Breast epithelium (tissue), 4 donors: ENCODE data around the gene GDAP1L1. TPM values are rescaled to one million over a fixed set of nuclear protein-coding genes. Genes with fewer than 3 reads are reported as not detected.

ENCODE experiments used
- DNase-seq, 2 donors: peaks; one replicate each; pipeline ENCODE4 v3.0.0-alpha.2; 2019; ENCODE audit warnings: low spot score in 2 of 2
- H3K27ac ChIP-seq, 2 donors: fragments of 200-600 bp; sonication (generic) in 1 of 2; one replicate each; pipeline ENCODE4 v1.5.1; 2016 to 2019; ENCODE audit warnings: mild to moderate bottlenecking in 1 of 2
- H3K27me3 ChIP-seq, 2 donors: fragments of 200-600 bp; sonication (generic) in 1 of 2; one replicate each; pipeline versions ENCODE4 v1.5.1 to v1.6.0; 2017 to 2019; ENCODE audit warnings: control low read depth in 1 of 2, mild to moderate bottlenecking in 1 of 2
- H3K36me3 ChIP-seq: fragments of 200-600 bp; one replicate; pipeline ENCODE4 v1.5.1; 2019
- H3K4me1 ChIP-seq, 2 donors: fragments of 200-600 bp; sonication (generic); one replicate each; pipeline ENCODE4 v1.5.1; 2016 to 2019; ENCODE audit warnings: control low read depth in 1 of 2
- H3K4me3 ChIP-seq, 3 donors: fragments of 200-600 bp; sonication (generic); 1 replicate in 2 of 3; 2 replicates in 1 of 3; pipeline ENCODE4 v1.5.1; 2016 to 2019; ENCODE audit warnings: mild to moderate bottlenecking in 3 of 3, moderate library complexity in 2 of 3
- H3K9me3 ChIP-seq, 2 donors: fragments of 200-600 bp; sonication (generic) in 1 of 2; one replicate each; pipeline ENCODE4 v1.5.1; 2016 to 2019; ENCODE audit warnings: control low read depth in 1 of 2
- POLR2A ChIP-seq: fragments of 450-650 bp; IDR thresholded peaks from one replicate; pipeline ENCODE4 v1.6.1; 2016; ENCODE audit warnings: antibody characterized with exemption, mild to moderate bottlenecking, moderate library complexity
- POLR2AphosphoS5 ChIP-seq, 3 donors: sonication (generic); formaldehyde crosslinking; IDR thresholded peaks; one replicate each; pipeline ENCODE4 v1.6.1; 2017; ENCODE audit warnings: antibody characterized with exemption in 3 of 3
- intact Hi-C: fragments of 100-400 bp; cut with DNase I; formaldehyde crosslinking; loops from one replicate; pipeline ENCODE4 v1.15.1; 2023; ENCODE audit warnings: low total_unique reads
- total RNA-seq, 3 donors: library from RNA; depleted of rRNA; stranded (reverse); fragments of >200 nt; gene quantifications; one replicate each; pipeline ENCODE4 v1.1.0, GENCODE V29; 2016
- TF ChIP-seq, protein P1 (sequence below), 3 donors: fragments of 450-650 bp; IDR thresholded peaks; one replicate each; pipeline ENCODE4 v1.5.1; 2016 to 2017; ENCODE audit warnings: antibody characterized with exemption in 3 of 3, mild to moderate bottlenecking in 3 of 3, moderate library complexity in 3 of 3

The GDAP1L1 gene
- total RNA-seq, 3 donors from 2014 or later: not detected

DNA sequence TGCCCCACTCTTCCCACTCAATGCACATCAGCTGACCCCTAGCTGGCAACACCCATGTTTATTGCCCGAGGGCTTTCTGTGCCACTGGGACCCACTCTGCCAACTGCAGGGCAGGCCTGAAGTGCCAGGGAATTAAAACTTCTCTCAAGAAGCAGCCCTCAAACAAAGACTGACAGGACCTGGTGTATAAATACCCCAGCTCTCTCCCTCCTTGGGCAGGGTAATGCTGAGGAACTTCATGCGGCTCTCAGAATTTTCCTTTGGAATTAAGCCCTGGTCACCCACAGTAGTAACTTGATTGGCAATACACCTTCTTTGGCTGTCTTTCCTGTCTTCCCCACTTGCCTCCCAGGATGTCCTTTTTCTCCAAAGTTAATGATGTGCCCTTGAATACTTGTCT, 5.3 kb upstream of the GDAP1L1 start:
- Histone ChIP-seq H3K4me3 (no peak overlapping the region), H3K9me3 (no peaks in the 10 kb centered on the region), H3K27me3 (no peaks in the 10 kb centered on the region), H3K27ac (no peak overlapping the region), H3K36me3 (no peaks in the 10 kb centered on the region), H3K4me1 (no peaks in the 10 kb centered on the region)
- DNase-seq: no peak
- TF ChIP-seq, protein P1, sequence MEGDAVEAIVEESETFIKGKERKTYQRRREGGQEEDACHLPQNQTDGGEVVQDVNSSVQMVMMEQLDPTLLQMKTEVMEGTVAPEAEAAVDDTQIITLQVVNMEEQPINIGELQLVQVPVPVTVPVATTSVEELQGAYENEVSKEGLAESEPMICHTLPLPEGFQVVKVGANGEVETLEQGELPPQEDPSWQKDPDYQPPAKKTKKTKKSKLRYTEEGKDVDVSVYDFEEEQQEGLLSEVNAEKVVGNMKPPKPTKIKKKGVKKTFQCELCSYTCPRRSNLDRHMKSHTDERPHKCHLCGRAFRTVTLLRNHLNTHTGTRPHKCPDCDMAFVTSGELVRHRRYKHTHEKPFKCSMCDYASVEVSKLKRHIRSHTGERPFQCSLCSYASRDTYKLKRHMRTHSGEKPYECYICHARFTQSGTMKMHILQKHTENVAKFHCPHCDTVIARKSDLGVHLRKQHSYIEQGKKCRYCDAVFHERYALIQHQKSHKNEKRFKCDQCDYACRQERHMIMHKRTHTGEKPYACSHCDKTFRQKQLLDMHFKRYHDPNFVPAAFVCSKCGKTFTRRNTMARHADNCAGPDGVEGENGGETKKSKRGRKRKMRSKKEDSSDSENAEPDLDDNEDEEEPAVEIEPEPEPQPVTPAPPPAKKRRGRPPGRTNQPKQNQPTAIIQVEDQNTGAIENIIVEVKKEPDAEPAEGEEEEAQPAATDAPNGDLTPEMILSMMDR (IDR thresholded peaks at IDR 0.05): no peak
- no peak for TF ChIP-seq POLR2A
- TF ChIP-seq POLR2AphosphoS5 (IDR thresholded peaks at IDR 0.05): no peak
- intact Hi-C loops: no loop called here

DNA sequence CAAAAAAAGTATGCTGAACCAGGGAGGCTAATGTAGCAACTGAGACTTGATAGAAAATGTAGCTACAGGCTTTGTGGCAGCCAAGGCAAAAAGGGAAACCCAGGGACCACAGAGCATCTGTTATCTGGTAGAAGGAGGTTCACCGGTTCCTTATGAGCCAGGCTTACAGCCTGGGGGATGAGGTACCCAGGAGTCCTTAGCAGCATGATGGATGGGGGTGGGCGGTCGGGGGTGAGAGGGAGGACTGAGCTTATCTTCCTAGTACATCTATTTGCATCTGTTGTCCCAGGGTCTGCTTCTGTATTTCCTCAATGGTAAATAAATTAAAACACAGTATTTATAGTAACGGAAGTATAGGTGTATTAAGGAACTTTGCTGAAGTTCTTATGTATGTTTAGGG, 1.1 kb upstream of the GDAP1L1 start:
- TF ChIP-seq, protein P1 (IDR thresholded peaks at IDR 0.05): no peak
- TF ChIP-seq POLR2AphosphoS5 (IDR thresholded peaks at IDR 0.05) (no peak), POLR2A (no peak)
- Histone ChIP-seq H3K4me1 (peaks cover 0 to 6% of the 10 kb centered on the region in 2 donors), H3K27me3 (peaks cover 0 to 13% of the 10 kb centered on the region in 2 donors), H3K27ac (no peak overlapping the region), H3K4me3 (no peak overlapping the region), H3K36me3 (no peaks in the 10 kb centered on the region), H3K9me3 (no peaks in the 10 kb centered on the region)
- intact Hi-C loops: no loop called here
- no peak for DNase-seq

DNA sequence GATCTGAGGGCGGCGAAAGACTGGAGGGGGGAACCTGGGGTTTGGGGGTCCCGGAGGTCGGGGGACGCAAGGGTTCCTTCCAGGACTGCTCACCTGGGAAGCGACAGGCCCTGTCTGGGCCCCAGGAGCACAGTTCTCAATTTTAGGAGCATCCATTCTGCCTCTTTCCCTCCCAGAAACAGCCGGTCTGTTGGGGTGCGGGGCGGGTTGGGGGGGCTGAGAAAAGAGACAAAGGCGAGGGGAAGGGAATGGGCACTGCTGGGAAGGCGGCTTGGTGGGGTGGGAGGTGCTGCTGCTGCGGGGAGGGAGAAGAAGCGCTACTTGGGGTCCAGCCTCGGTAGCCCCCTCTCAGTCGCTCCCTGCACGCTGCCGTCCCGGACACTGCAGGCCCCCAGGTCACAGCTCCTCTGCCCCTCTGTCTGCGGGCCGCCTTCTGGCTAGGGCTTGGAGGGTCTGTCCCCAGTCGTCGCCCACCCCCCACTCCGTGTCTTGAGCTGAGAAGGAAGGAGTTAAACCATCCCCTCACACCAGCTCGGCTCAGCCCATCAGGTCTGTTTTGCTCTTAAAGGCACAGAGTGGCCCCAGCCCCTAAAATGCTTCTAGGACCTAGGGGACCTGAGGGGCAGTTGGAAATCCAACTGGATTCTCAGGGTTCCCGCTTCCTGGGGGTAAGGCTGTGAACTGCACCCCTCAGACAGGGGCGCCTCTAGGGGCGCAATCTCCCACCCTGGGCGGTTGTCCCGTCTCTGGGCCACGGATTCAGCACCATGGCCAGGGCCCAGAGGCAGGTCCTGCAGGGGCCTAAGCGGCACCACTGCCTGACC, 690 bp downstream of the GDAP1L1 start:
- Histone ChIP-seq H3K27me3 (peaks cover 0 to 13% of the 10 kb centered on the region in 2 donors), H3K36me3 (no peaks in the 10 kb centered on the region), H3K4me3 (peak overlapping the region; percentile 16 to 55 (median 32)), H3K27ac (no peak overlapping the region), H3K9me3 (no peaks in the 10 kb centered on the region), H3K4me1 (peaks cover 0 to 6% of the 10 kb centered on the region in 2 donors)
- no peak for DNase-seq
- intact Hi-C loops: no loop called here
- TF ChIP-seq POLR2A: no peak
- no peak for TF ChIP-seq POLR2AphosphoS5 (IDR thresholded peaks at IDR 0.05)
- TF ChIP-seq, protein P1 (IDR thresholded peaks at IDR 0.05): no peak

DNA sequence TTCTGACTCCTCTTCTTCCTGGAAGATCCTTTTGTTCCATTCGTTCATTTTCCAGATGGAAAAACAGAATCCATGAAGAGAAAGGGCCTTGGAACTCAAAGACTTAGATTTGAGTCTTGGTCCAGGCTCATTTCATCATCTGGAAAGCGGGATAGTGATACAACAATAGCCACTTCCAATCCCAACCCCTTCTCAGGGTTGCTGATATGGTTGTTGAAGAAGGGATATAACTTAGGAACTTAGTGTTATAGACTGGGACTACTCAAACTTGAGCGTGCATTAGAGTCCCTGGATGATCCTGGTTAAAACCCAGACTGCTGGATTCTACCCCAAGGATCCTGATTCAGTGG, 1.3 kb downstream of the GDAP1L1 start:
- Histone ChIP-seq H3K36me3 (no peaks in the 10 kb centered on the region), H3K4me1 (peaks cover 0 to 6% of the 10 kb centered on the region in 2 donors), H3K27ac (no peak overlapping the region), H3K4me3 (no peak overlapping the region), H3K27me3 (peaks cover 0 to 13% of the 10 kb centered on the region in 2 donors), H3K9me3 (no peaks in the 10 kb centered on the region)
- intact Hi-C loops: no loop called here
- TF ChIP-seq, protein P1 (IDR thresholded peaks at IDR 0.05): no peak
- TF ChIP-seq POLR2AphosphoS5 (IDR thresholded peaks at IDR 0.05): no peak
- no peak for TF ChIP-seq POLR2A
- no peak for DNase-seq

DNA sequence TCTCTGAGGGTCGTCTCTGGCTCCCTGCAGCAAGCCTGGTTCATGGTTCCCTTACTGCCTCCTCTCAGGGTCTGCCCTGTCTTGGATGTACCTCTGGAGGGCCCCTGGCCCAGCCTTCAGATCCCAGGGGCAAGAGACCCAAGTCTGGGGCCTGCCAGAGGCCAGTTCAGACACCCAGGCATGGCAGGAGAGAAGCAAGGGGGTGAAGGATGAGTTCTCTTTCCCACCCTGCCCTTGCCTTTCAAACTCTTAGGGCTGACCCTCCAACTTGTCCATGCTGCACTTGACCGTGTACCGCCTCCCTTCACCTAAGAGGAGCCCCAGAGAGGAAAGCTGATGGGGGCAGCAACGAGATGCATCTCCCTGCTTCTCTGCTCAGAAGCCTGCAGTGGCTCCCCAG, 4.2 kb downstream of the GDAP1L1 start:
- Histone ChIP-seq H3K36me3 (no peaks in the 10 kb centered on the region), H3K27me3 (peaks cover 0 to 13% of the 10 kb centered on the region in 2 donors), H3K4me1 (peaks cover 0 to 6% of the 10 kb centered on the region in 2 donors), H3K27ac (no peak overlapping the region), H3K9me3 (no peaks in the 10 kb centered on the region), H3K4me3 (no peak overlapping the region)
- TF ChIP-seq POLR2A (no peak), POLR2AphosphoS5 (IDR thresholded peaks at IDR 0.05) (no peak)
- TF ChIP-seq, protein P1 (IDR thresholded peaks at IDR 0.05): no peak
- intact Hi-C loops: no loop called here
- no peak for DNase-seq
